Heart left ventricle (tissue), 16 donors: ENCODE data around the gene FN3K. TPM values are rescaled to one million over a fixed set of nuclear protein-coding genes. Genes with fewer than 3 reads are reported as not detected.

Experiments used
- ATAC-seq, 4 donors: fragments of 200-7000 bp; cut with Tn5 transposase; one replicate each; pipeline ENCODE4 v1.9.1; 2020 to 2022; ENCODE audit warnings: moderate library complexity in 4 of 4, mild to moderate bottlenecking in 3 of 4, moderate number of reproducible peaks in 1 of 4
- DNase-seq, 5 donors: peaks; one replicate each; pipeline ENCODE4 v3.0.0-alpha.2; 2020
- H3K27ac ChIP-seq, 12 donors: fragments of 200-600 bp; sonication (generic) in 4 of 12; one replicate each; pipeline versions ENCODE4 v1.5.0 to v1.8.0; 2016 to 2022; ENCODE audit warnings: mild to moderate bottlenecking in 2 of 12
- H3K27me3 ChIP-seq, 9 donors: fragments of 200-600 bp; sonication (generic) in 2 of 9; one replicate each; pipeline versions ENCODE4 v1.5.1 to v1.8.0; 2016 to 2022; ENCODE audit warnings: mild to moderate bottlenecking in 3 of 9
- H3K36me3 ChIP-seq, 9 donors: fragments of 200-600 bp; sonication (generic) in 2 of 9; one replicate each; pipeline versions ENCODE4 v1.5.0 to v1.8.0; 2018 to 2022; ENCODE audit warnings: mild to moderate bottlenecking in 2 of 9
- H3K4me1 ChIP-seq, 12 donors: fragments of 200-600 bp; sonication (generic) in 4 of 12; one replicate each; pipeline versions ENCODE4 v1.5.0 to v1.8.0; 2016 to 2022; ENCODE audit warnings: mild to moderate bottlenecking in 3 of 12
- H3K4me3 ChIP-seq, 12 donors: fragments of 200-600 bp; sonication (generic) in 4 of 12; one replicate each; pipeline versions ENCODE4 v1.5.0 to v1.8.0; 2017 to 2022; ENCODE audit warnings: mild to moderate bottlenecking in 9 of 12, moderate library complexity in 4 of 12
- H3K9me3 ChIP-seq, 12 donors: fragments of 200-600 bp; sonication (generic) in 4 of 12; one replicate each; pipeline versions ENCODE4 v1.5.0 to v1.8.0; 2016 to 2022; ENCODE audit warnings: mild to moderate bottlenecking in 1 of 12
- CTCF ChIP-seq, 12 donors: fragments of 200-600 bp; sonication (generic) in 4 of 12; IDR thresholded peaks; one replicate each; pipeline versions ENCODE4 v1.5.0 to v1.8.0; 2018 to 2022; ENCODE audit warnings: antibody characterized with exemption in 12 of 12, mild to moderate bottlenecking in 5 of 12
- POLR2A ChIP-seq, 2 donors: fragments of 450-650 bp; IDR thresholded peaks; one replicate each; pipeline ENCODE4 v1.6.1; 2017; ENCODE audit warnings: antibody characterized with exemption in 2 of 2, mild to moderate bottlenecking in 2 of 2, moderate library complexity in 2 of 2
- WGBS, 4 donors: extraction: QIAGEN DNeasy Blood & Tissue Kit in 2 of 4; methylation state at CpG; one replicate each; pipeline versions ENCODE4 v1.1.5 to v1.1.7; 2013 to 2018; 5-methylcytosine and 5-hydroxymethylcytosine counted together
- intact Hi-C, 10 donors: fragments of 100-400 bp; cut with DNase I; formaldehyde crosslinking; loops; one replicate each; pipeline versions ENCODE4 v1.11.1 to v1.14.2; 2022
- polyA plus RNA-seq, 2 donors: library from polyadenylated mRNA; stranded (reverse); fragments of 200-250 nt; gene quantifications; one replicate each; pipeline ENCODE4 v1.2.3, GENCODE V29; 2013
- total RNA-seq, 9 donors: library from RNA; depleted of rRNA in 2 of 9; stranded (reverse); fragments of >200 nt in 2 of 9; fragmentation: NEBNext Ultra II Directional in 3 of 9; extraction: Animal tissue kit (Norgen Biotek cat#: 25700) in 3 of 9; gene quantifications; one replicate each; pipeline versions ENCODE4 v1.1.0 to v1.2.4, GENCODE V29; 2016 to 2023
- donor health status: ischemic (EF 13 %, LVEDD 7.1; RV severe dilation, severe dysfunction).
- donor health status: healthy with polysubstance abuse.
- donor health status: DM: no; HTN: yes; CAD: no.
- donor health status: DM: no; HTN: no; CAD: no.
- donor health status: ischemic (EF 25% LVEDD 6.9; RV normal size, moderate dysfunction).
- donor health status: ischemic (EF 25% LVEDD 5.7; RV mildly dilated, moderate dysfunction).
- donor health status: healthy.
- donor health status: DM: yes; HTN: yes; CAD: no.
- donor health status: ischemic (EF 35%, LVEDD 5.7; RV mildly dilated, moderate dysfunction).
- donor health status: nonischemic (EF 11% LVEDD 7.7; RV severe dilation, severe dysfunction).
- donor health status: DM: yes; HTN: yes; CAD: no.
- donor health status: PGD.
- donor health status: ischemic (EF 29% LVEDD 5.4; RV normal size, mild dysfunction).
- donor health status: nonischemic (EF 23%, LVEDD 6.1; RV moderate dilation, normal function).

The FN3K gene
- total and polyA plus RNA-seq, 11 donors: 15.5 to 121 (median 69.4) TPM

GRCh38 chr17:82754297-82755208 is 19.1 kb downstream of the FN3K start:
- intact Hi-C loops: loop anchor here in 2 of 10 donors (5.0 kb wide), 2 partner anchors 37 to 107 kb away; partner anchors contain the start of genes FN3KRP (in 1 of the 2) and WDR45B (in 1 of the 2)
- WGBS, 4 donors: 87 to 92% (median 90%) methylated on average over 19 of the region's 19 CpGs
- Histone ChIP-seq H3K4me1 (peaks cover 6 to 19% (median 12%) of the 10 kb centered on the region in 12 donors), H3K27me3 (no peaks in the 10 kb centered on the region), H3K36me3 (peaks cover 0 to 17% (median 3%) of the 10 kb centered on the region in 9 donors), H3K9me3 (no peaks in the 10 kb centered on the region), H3K27ac (no peak overlapping the region), H3K4me3 (no peak overlapping the region)
- no peak for TF ChIP-seq CTCF (IDR thresholded peaks at IDR 0.05)
- TF ChIP-seq POLR2A (IDR thresholded peaks at IDR 0.05): no peak
- ATAC-seq: no peak
- DNase-seq: no peak

DNA sequence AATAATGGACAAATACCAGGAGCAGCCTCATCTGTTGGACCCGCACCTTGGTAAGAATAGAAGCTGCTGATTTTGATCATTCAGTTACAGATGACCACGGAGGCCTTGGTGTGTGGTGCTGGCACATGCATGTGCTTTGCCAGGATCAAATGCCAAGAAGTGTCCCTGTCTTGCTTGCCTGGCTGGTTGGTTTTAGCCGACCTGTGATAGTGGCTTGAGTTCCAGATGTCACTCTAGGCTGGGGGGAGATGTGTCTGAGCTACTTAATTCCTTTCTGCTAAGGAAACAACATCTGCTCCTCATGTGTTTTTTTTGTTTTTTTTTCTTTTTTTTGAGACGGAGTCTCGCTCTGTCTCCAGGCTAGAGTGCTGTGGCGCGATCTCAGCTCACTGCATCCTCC is 20.8 kb downstream of the FN3K start:
- no peak for TF ChIP-seq POLR2A (IDR thresholded peaks at IDR 0.05)
- no peak for TF ChIP-seq CTCF (IDR thresholded peaks at IDR 0.05)
- Histone ChIP-seq H3K4me1 (peaks cover 6 to 17% (median 12%) of the 10 kb centered on the region in 12 donors), H3K27ac (no peak overlapping the region), H3K9me3 (no peaks in the 10 kb centered on the region), H3K27me3 (no peaks in the 10 kb centered on the region), H3K36me3 (peaks cover 0 to 23% (median 12%) of the 10 kb centered on the region in 9 donors), H3K4me3 (no peak overlapping the region)
- intact Hi-C loops: no loop called here
- WGBS, 4 donors: 81 to 86% (median 84%) methylated on average over 7 of the region's 7 CpGs
- no peak for DNase-seq
- ATAC-seq: no peak

DNA sequence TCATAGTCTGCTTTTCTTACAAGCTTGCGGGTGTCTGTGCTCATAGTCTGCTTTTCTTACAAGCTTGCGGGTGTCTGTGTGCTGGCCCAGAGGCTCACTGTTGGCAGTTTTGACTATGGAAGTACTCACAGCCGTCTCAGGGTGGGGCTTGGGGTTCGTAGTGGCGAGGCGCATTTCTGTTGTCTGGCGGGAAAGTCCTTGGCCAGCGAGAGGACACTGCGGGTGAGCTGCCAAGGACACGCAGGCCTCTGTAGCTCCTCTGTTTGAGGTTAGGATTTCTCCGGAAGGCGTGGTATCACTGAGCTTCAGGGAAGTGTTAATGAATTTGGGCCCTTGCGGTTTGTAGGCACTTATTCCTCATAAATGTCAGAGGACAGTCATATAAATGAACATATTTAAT is 30.0 kb downstream of the FN3K start:
- H3K9me3 ChIP-seq: no peaks in the 10 kb centered on the region
- WGBS, 4 donors: 35 to 73% (median 69%) methylated on average over 13 of the region's 13 CpGs
- TF ChIP-seq POLR2A (IDR thresholded peaks at IDR 0.05) (no peak), CTCF (IDR thresholded peaks at IDR 0.05) (no peak)
- H3K27ac ChIP-seq: peak overlapping the region in 3 of 12 donors; percentile 25 to 54 (median 36)
- ATAC-seq: peak; percentile 32 to 62 (median 54)
- H3K4me1 ChIP-seq: peaks cover 0 to 5% (median 0%) of the 10 kb centered on the region in 12 donors
- H3K27me3 ChIP-seq: no peaks in the 10 kb centered on the region
- no peak overlapping the region for H3K4me3 ChIP-seq
- H3K36me3 ChIP-seq: peaks cover 0 to 78% (median 62%) of the 10 kb centered on the region in 9 donors
- intact Hi-C loops: loop anchor here in 8 of 10 donors (5.0 to 10.0 kb wide), 6 partner anchors 88 to 413 kb away; partner anchors contain the start of gene TEX19 (in 2 of the 8)
- no peak for DNase-seq
